ENCODE measurements around the gene CDH5.

DNA sequence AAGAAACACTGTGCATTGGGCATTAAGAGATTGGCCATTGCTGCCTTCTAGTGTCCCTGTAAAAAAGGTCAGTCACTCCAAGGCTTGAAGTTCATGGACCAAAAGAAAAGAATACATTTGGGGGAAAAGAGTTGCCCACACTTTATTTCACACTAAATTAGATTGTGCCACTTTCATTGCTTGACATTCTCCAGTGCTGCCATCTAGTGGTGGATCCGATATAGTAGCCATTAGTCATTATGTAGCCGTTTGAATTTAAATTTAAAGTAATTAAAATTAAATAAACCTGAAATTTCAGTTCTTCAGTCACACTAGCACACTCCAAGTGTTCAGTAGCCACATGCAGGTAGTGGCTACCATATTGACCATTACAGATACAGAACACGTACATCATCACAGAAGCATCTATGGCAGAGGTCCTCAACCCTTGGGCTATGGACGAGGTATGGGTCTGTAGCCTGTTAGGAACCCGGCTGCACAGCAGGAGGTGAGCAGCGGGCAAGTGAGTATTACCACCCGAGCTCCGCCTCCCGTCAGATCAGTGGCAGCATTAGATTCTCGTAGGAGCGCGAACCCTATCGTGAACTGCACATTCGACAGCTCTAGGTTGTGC is 21.9 kb upstream of the CDH5 start:
- TF ChIP-seq, protein P1, sequence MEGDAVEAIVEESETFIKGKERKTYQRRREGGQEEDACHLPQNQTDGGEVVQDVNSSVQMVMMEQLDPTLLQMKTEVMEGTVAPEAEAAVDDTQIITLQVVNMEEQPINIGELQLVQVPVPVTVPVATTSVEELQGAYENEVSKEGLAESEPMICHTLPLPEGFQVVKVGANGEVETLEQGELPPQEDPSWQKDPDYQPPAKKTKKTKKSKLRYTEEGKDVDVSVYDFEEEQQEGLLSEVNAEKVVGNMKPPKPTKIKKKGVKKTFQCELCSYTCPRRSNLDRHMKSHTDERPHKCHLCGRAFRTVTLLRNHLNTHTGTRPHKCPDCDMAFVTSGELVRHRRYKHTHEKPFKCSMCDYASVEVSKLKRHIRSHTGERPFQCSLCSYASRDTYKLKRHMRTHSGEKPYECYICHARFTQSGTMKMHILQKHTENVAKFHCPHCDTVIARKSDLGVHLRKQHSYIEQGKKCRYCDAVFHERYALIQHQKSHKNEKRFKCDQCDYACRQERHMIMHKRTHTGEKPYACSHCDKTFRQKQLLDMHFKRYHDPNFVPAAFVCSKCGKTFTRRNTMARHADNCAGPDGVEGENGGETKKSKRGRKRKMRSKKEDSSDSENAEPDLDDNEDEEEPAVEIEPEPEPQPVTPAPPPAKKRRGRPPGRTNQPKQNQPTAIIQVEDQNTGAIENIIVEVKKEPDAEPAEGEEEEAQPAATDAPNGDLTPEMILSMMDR (IDR thresholded peaks at IDR 0.05): peak; percentile 35 to 86 (median 49)
- TF ChIP-seq POLR2A (IDR thresholded peaks at IDR 0.05): no peak
